ENCODE results near the gene PDCD2L.

Gene PDCD2L

DNA sequence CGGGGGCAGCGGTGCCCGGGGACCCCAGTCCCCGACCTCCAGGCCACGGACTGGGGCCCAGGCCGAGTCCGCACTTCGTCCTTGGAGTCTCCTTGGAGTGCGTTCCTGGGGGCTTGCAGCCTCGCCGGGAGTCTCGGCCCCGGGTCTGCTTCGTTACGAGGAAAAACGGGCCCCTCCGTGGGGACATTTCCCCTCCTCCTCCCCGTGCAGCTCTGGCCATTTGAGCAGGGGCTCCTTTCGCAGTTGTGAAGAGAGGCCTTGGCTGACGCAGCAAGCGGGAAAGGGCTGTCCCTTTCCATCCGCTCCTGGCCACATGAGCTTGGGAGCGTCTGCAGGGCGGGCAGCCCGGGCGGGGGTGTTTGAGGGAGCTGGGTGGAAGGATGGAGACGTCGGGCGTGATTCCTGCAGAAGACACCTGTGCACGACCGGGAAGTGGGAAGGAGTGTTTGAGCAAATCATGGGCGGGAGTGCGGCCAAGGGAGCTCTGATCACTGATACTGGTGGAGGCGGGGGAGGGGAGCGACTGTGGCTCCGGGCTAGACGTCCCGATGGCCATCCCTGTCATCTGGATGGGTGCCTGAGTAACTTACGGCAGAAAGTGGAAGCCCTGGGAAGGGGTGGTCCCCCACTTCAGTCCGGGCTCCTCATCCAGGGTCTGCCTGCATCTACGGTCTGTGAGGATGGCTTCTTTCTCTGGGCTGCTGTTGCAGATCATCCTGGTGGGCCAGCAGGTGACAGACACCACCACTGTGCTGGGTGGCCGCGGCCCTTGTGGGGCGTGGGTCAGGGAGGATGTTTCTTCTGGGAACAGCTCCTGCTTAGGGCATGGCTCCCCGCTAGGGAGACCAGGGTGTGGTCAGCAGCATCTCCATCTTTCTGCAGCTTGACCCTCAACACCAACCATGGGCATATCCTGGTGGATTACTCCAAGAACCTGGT, 38.5 kb upstream of the PDCD2L start:
- Histone ChIP-seq H3K9me3 (ENCODE audit: control insufficient read depth, insufficient read depth, low read depth, low read length) (no peaks in the 10 kb centered on the region), H3K27ac (ENCODE audit: extremely low read depth, low read depth, low read length) (peak overlapping the region; percentile 89), H3K36me3 (ENCODE audit: control insufficient read depth in 2 of 2, insufficient read depth in 1 of 2, low read length in 2 of 2) (peaks cover 45 to 48% of the 10 kb centered on the region in 2 experiments), H3K4me3 (ENCODE audit: low read depth, low read length) (peak overlapping the region; percentile 64), H3K4me1 (ENCODE audit: control insufficient read depth, insufficient read depth, low read length) (peaks cover 17% of the 10 kb centered on the region)
- POLR2A ChIA-PET, result interaction anchor here (0.6 to 2.7 kb wide), 14 partner anchors 11 to 317 kb away, joined by 3 to 13 read pairs (median 3); partner anchors contain the start of genes PDCD2L, UBA2, WTIP and ZNF302
- CTCF ChIA-PET, result interaction anchor here (0.6 to 1.7 kb wide), 3 partner anchors 19 to 1590 kb away, joined by 4 to 7 read pairs (median 4); no protein-coding TSS in a partner anchor
- TF ChIP-seq, protein P1, sequence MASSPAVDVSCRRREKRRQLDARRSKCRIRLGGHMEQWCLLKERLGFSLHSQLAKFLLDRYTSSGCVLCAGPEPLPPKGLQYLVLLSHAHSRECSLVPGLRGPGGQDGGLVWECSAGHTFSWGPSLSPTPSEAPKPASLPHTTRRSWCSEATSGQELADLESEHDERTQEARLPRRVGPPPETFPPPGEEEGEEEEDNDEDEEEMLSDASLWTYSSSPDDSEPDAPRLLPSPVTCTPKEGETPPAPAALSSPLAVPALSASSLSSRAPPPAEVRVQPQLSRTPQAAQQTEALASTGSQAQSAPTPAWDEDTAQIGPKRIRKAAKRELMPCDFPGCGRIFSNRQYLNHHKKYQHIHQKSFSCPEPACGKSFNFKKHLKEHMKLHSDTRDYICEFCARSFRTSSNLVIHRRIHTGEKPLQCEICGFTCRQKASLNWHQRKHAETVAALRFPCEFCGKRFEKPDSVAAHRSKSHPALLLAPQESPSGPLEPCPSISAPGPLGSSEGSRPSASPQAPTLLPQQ (tag by site-specific recombination; IDR thresholded peaks at IDR 0.05), result peak; percentile 42; the same call in 1 of the 2 replicates
- TF ChIP-seq, protein P2, sequence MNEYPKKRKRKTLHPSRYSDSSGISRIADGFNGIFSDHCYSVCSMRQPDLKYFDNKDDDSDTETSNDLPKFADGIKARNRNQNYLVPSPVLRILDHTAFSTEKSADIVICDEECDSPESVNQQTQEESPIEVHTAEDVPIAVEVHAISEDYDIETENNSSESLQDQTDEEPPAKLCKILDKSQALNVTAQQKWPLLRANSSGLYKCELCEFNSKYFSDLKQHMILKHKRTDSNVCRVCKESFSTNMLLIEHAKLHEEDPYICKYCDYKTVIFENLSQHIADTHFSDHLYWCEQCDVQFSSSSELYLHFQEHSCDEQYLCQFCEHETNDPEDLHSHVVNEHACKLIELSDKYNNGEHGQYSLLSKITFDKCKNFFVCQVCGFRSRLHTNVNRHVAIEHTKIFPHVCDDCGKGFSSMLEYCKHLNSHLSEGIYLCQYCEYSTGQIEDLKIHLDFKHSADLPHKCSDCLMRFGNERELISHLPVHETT (tag by site-specific recombination; IDR thresholded peaks at IDR 0.05), result peak; percentile 66
- TF ChIP-seq ZBTB8A (tag by site-specific recombination; IDR thresholded peaks at IDR 0.05), result peak; percentile 74
- peak; percentile 90 for TF ChIP-seq IKZF3 (tag by site-specific recombination; IDR thresholded peaks at IDR 0.05)
- TF ChIP-seq, protein P3, sequence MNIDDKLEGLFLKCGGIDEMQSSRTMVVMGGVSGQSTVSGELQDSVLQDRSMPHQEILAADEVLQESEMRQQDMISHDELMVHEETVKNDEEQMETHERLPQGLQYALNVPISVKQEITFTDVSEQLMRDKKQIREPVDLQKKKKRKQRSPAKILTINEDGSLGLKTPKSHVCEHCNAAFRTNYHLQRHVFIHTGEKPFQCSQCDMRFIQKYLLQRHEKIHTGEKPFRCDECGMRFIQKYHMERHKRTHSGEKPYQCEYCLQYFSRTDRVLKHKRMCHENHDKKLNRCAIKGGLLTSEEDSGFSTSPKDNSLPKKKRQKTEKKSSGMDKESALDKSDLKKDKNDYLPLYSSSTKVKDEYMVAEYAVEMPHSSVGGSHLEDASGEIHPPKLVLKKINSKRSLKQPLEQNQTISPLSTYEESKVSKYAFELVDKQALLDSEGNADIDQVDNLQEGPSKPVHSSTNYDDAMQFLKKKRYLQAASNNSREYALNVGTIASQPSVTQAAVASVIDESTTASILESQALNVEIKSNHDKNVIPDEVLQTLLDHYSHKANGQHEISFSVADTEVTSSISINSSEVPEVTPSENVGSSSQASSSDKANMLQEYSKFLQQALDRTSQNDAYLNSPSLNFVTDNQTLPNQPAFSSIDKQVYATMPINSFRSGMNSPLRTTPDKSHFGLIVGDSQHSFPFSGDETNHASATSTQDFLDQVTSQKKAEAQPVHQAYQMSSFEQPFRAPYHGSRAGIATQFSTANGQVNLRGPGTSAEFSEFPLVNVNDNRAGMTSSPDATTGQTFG (tag by site-specific recombination; IDR thresholded peaks at IDR 0.05; ENCODE audit: borderline replicate concordance), result no peak
- TF ChIP-seq ZBTB48 (tag by site-specific recombination; IDR thresholded peaks at IDR 0.05), result peak; percentile 93
- 0 out of 2 replicates have a peak, but pooled peaks have one; percentile 73 for TF ChIP-seq KLF10 (tag by site-specific recombination; IDR thresholded peaks at IDR 0.05)
- no peak for TF ChIP-seq ZNF621 (tag by site-specific recombination; IDR thresholded peaks at IDR 0.05)
- TF ChIP-seq ZBTB20 (tag by site-specific recombination; IDR thresholded peaks at IDR 0.05), result peak; percentile 97
- TF ChIP-seq ZNF561 (tag by site-specific recombination; IDR thresholded peaks at IDR 0.05; ENCODE audit: borderline replicate concordance), result peak; percentile 91; the same call in 1 of the 2 replicates
- peak; percentile 33; the same call in 1 of the 2 replicates for TF ChIP-seq KLF16 (tag by site-specific recombination; IDR thresholded peaks at IDR 0.05)
- no peak; the same call in 1 of the 2 replicates for TF ChIP-seq ZNF792 (tag by site-specific recombination; IDR thresholded peaks at IDR 0.05)
- peak; percentile 32; the same call in 1 of the 2 replicates for TF ChIP-seq ZNF394 (tag by site-specific recombination; IDR thresholded peaks at IDR 0.05; ENCODE audit: borderline replicate concordance)
- TF ChIP-seq ZNF24 (tag by site-specific recombination; IDR thresholded peaks at IDR 0.05), result peak; percentile 70; the same call in 1 of the 2 replicates
- TF ChIP-seq, protein P4, sequence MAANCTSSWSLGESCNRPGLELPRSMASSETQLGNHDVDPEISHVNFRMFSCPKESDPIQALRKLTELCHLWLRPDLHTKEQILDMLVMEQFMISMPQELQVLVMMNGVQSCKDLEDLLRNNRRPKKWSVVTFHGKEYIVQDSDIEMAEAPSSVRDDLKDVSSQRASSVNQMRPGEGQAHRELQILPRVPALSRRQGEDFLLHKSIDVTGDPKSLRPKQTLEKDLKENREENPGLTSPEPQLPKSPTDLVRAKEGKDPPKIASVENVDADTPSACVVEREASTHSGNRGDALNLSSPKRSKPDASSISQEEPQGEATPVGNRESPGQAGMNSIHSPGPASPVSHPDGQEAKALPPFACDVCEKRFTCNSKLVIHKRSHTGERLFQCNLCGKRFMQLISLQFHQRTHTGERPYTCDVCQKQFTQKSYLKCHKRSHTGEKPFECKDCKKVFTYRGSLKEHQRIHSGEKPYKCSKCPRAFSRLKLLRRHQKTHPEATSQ (tag by site-specific recombination; IDR thresholded peaks at IDR 0.05), result no peak; the same call in 1 of the 2 replicates
- no peak for TF ChIP-seq ZNF239 (tag by site-specific recombination; IDR thresholded peaks at IDR 0.05)
- TF ChIP-seq ZNF707 (tag by site-specific recombination; IDR thresholded peaks at IDR 0.05), result no peak
- no peak for TF ChIP-seq ZNF514 (tag by site-specific recombination; IDR thresholded peaks at IDR 0.05)
- TF ChIP-seq EGR2 (tag by site-specific recombination; IDR thresholded peaks at IDR 0.05; ENCODE audit: low read depth), result peak; percentile 89
- TF ChIP-seq, protein P5, sequence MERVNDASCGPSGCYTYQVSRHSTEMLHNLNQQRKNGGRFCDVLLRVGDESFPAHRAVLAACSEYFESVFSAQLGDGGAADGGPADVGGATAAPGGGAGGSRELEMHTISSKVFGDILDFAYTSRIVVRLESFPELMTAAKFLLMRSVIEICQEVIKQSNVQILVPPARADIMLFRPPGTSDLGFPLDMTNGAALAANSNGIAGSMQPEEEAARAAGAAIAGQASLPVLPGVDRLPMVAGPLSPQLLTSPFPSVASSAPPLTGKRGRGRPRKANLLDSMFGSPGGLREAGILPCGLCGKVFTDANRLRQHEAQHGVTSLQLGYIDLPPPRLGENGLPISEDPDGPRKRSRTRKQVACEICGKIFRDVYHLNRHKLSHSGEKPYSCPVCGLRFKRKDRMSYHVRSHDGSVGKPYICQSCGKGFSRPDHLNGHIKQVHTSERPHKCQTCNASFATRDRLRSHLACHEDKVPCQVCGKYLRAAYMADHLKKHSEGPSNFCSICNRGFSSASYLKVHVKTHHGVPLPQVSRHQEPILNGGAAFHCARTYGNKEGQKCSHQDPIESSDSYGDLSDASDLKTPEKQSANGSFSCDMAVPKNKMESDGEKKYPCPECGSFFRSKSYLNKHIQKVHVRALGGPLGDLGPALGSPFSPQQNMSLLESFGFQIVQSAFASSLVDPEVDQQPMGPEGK (tag by site-specific recombination; IDR thresholded peaks at IDR 0.05), result peak; percentile 77
- TF ChIP-seq ZNF558 (tag by site-specific recombination; IDR thresholded peaks at IDR 0.05), result no peak
- TF ChIP-seq GLIS2 (tag by site-specific recombination; IDR thresholded peaks at IDR 0.05), result peak; percentile 55; the same call in 1 of the 2 replicates
- TF ChIP-seq MEIS1 (CRISPR knock-in tag; IDR thresholded peaks at IDR 0.05; ENCODE audit: borderline replicate concordance), result no peak
- peak; percentile 50; the same call in 1 of the 2 replicates for TF ChIP-seq KLF8 (tag by site-specific recombination; IDR thresholded peaks at IDR 0.05)
- TF ChIP-seq ZFP3 (tag by site-specific recombination; IDR thresholded peaks at IDR 0.05; ENCODE audit: low read depth), result no peak
- peak; percentile 84 for TF ChIP-seq ZBTB17 (tag by site-specific recombination; IDR thresholded peaks at IDR 0.05)
